NCI-H2196 (cell line): ENCODE data around the gene SLFN11.
"Not testable (repeated sequence)": the region's sequence is repeated elsewhere in the genome, so short reads cannot be mapped to it uniquely, and the experiment has no call there.

Experiments used
- DNase-seq: peaks from one replicate; lab custom pipeline; 2025; ENCODE audit not compliant: unreplicated experiment; lab: John Stamatoyannopoulos, UW

SLFN11 gene

GRCh38 chr17:35309345-35309744 lies 64.1 kb downstream of the SLFN11 start:
- not testable (repeated sequence) for DNase-seq
